H9 (cell line): ENCODE measurements around the gene GALNT4. TPM values are rescaled to one million over a fixed set of nuclear protein-coding genes. Genes with fewer than 3 reads are reported as not detected.

Experiments
- DNase-seq: peaks from one replicate; pipeline ENCODE4 v3.0.0-alpha.2; 2017
- H2AFZ ChIP-seq: one replicate; pipeline ENCODE4 v1.6.1; 2013; ENCODE audit warnings: mild to moderate bottlenecking, low read length, control low read depth, moderate library complexity
- H2AK5ac ChIP-seq: 2 replicates; pipeline ENCODE4 v1.6.1; 2013; ENCODE audit warnings: low read length, control low read depth, mixed read lengths; ENCODE audit not compliant: insufficient read length
- H2BK120ac ChIP-seq: one replicate; pipeline ENCODE4 v1.6.1; 2013; ENCODE audit warnings: low read depth, mild to moderate bottlenecking, low read length, control low read depth, inconsistent platforms; ENCODE audit not compliant: poor library complexity, severe bottlenecking
- H2BK12ac ChIP-seq: 2 replicates; pipeline ENCODE4 v1.6.1; 2013; ENCODE audit warnings: low read length, control low read depth, mixed read lengths, low read depth; ENCODE audit not compliant: insufficient read length
- H2BK15ac ChIP-seq: 2 replicates; pipeline ENCODE4 v1.6.1; 2013; ENCODE audit warnings: low read depth, low read length, control low read depth
- H2BK20ac ChIP-seq: one replicate; pipeline ENCODE4 v1.6.1; 2013; ENCODE audit warnings: low read depth, mild to moderate bottlenecking, low read length, control low read depth, inconsistent platforms; ENCODE audit not compliant: poor library complexity, severe bottlenecking
- H2BK5ac ChIP-seq: 2 replicates; pipeline ENCODE4 v1.6.1; 2013; ENCODE audit warnings: low read length, control low read depth, mixed read lengths; ENCODE audit not compliant: insufficient read length
- H3K14ac ChIP-seq: 2 replicates; pipeline ENCODE4 v1.6.1; 2013; ENCODE audit warnings: low read length, control low read depth; ENCODE audit not compliant: insufficient read depth
- H3K18ac ChIP-seq: 2 replicates; pipeline ENCODE4 v1.6.1; 2013; ENCODE audit warnings: low read depth, mild to moderate bottlenecking, mixed read lengths, low read length, control low read depth; ENCODE audit not compliant: insufficient read length
- H3K23ac ChIP-seq: 2 replicates; pipeline ENCODE4 v1.6.1; 2013; ENCODE audit warnings: low read length, control low read depth, mixed read lengths, low read depth; ENCODE audit not compliant: insufficient read length
- H3K23me2 ChIP-seq: 2 replicates; pipeline ENCODE4 v1.6.1; 2013; ENCODE audit warnings: low read depth, mild to moderate bottlenecking, mixed read lengths, low read length, control low read depth; ENCODE audit not compliant: insufficient read length, poor library complexity, severe bottlenecking
- H3K27ac ChIP-seq: 2 replicates; pipeline ENCODE4 v1.5.1; 2013; ENCODE audit warnings: low read length, control low read depth, mixed read lengths, low read depth; ENCODE audit not compliant: insufficient read length
- H3K27me3 ChIP-seq: 2 replicates; pipeline ENCODE4 v1.6.1; 2013; ENCODE audit warnings: low read length, control low read depth, inconsistent platforms; ENCODE audit not compliant: insufficient read depth
- H3K4ac ChIP-seq: 2 replicates; pipeline ENCODE4 v1.6.1; 2013; ENCODE audit warnings: low read depth, mild to moderate bottlenecking, control low read depth, inconsistent platforms, low read length, moderate library complexity
- H3K4me1 ChIP-seq: 2 replicates; pipeline ENCODE4 v1.6.1; 2013; ENCODE audit warnings: low read length, control low read depth, inconsistent platforms; ENCODE audit not compliant: insufficient read depth
- H3K4me2 ChIP-seq: 2 replicates; pipeline ENCODE4 v1.6.1; 2013; ENCODE audit warnings: low read length, control low read depth, mixed read lengths; ENCODE audit not compliant: insufficient read length, insufficient read depth
- H3K56ac ChIP-seq: 2 replicates; pipeline ENCODE4 v1.6.1; 2013; ENCODE audit warnings: low read depth, mild to moderate bottlenecking, mixed read lengths, low read length, control low read depth; ENCODE audit not compliant: insufficient read length
- H3K79me1 ChIP-seq: 2 replicates; pipeline ENCODE4 v1.6.1; 2013; ENCODE audit warnings: low read depth, mild to moderate bottlenecking, moderate library complexity, low read length, control low read depth, inconsistent platforms; ENCODE audit not compliant: insufficient read depth, poor library complexity, severe bottlenecking
- H3K79me2 ChIP-seq: 2 replicates; pipeline ENCODE4 v1.6.1; 2013; ENCODE audit warnings: low read length, control low read depth, inconsistent platforms; ENCODE audit not compliant: insufficient read depth
- H3K9ac ChIP-seq: 2 replicates; pipeline ENCODE4 v1.6.1; 2013; ENCODE audit warnings: low read length, control low read depth, mixed read lengths; ENCODE audit not compliant: insufficient read length; ENCODE audit errors: extremely low read depth
- H3K9me3 ChIP-seq: one replicate; pipeline ENCODE4 v1.6.1; 2013; ENCODE audit warnings: low read depth, low read length, inconsistent platforms; ENCODE audit not compliant: control insufficient read depth
- H3T11ph ChIP-seq: one replicate; pipeline ENCODE4 v1.6.1; 2013; ENCODE audit warnings: mild to moderate bottlenecking, low read length, control low read depth, inconsistent platforms
- H4K20me1 ChIP-seq: one replicate; pipeline ENCODE4 v1.6.1; 2013; ENCODE audit not compliant: control insufficient read depth, insufficient read length, insufficient read depth
- H4K5ac ChIP-seq: 2 replicates; pipeline ENCODE4 v1.6.1; 2013; ENCODE audit warnings: low read depth, mild to moderate bottlenecking, mixed read lengths, low read length, control low read depth; ENCODE audit not compliant: insufficient read length
- H4K8ac ChIP-seq: replicated peaks from 2 replicates; pipeline ENCODE4 v1.6.1; 2013; ENCODE audit warnings: low read length, control low read depth, mixed read lengths, low read depth; ENCODE audit not compliant: insufficient read length
- H4K91ac ChIP-seq: 2 replicates; pipeline ENCODE4 v1.6.1; 2013; ENCODE audit warnings: low read depth, mild to moderate bottlenecking, moderate library complexity, mixed read lengths, low read length, control low read depth; ENCODE audit not compliant: insufficient read length
- H3K27ac Mint-ChIP-seq, 3 experiments: 2 replicates in 2 of 3; 3 replicates in 1 of 3; pipeline ENCODE4 v1.8.0; 2020 to 2021; ENCODE audit warnings: mixed read lengths in 3 of 3, mild to moderate bottlenecking in 1 of 3, moderate library complexity in 1 of 3
- H3K27me3 Mint-ChIP-seq: 2 replicates; pipeline ENCODE4 v1.8.0; 2021; ENCODE audit warnings: low read depth, mild to moderate bottlenecking, moderate library complexity, mixed read lengths
- H3K36me3 Mint-ChIP-seq, 3 experiments: 2 replicates in 2 of 3; 3 replicates in 1 of 3; pipeline ENCODE4 v1.8.0; 2020 to 2021; ENCODE audit warnings: low read depth in 3 of 3, mixed read lengths in 3 of 3; ENCODE audit not compliant: insufficient read depth in 1 of 3
- H3K4me1 Mint-ChIP-seq, 2 experiments: 2 replicates each; pipeline ENCODE4 v1.8.0; 2020; ENCODE audit warnings: mixed read lengths in 2 of 2
- H3K4me3 Mint-ChIP-seq, 2 experiments: 2 replicates in 1 of 2; 3 replicates in 1 of 2; pipeline ENCODE4 v1.8.0; 2020 to 2021; ENCODE audit warnings: mild to moderate bottlenecking in 2 of 2, mixed read lengths in 2 of 2, moderate library complexity in 1 of 2
- H3K9me3 Mint-ChIP-seq, 2 experiments: 2 replicates in 1 of 2; 3 replicates in 1 of 2; pipeline ENCODE4 v1.8.0; 2020; ENCODE audit warnings: mild to moderate bottlenecking in 2 of 2, mixed read lengths in 2 of 2, moderate library complexity in 1 of 2
- WGBS: extraction: QIAGEN DNeasy Blood & Tissue Kit; methylation state at CpG from one replicate; pipeline ENCODE4 v1.1.7; 2013; ENCODE audit warnings: missing lambda C conversion rate, low lambda C conversion rate, mixed read lengths; ENCODE audit not compliant: insufficient read length; ENCODE audit errors: extremely low coverage; 5-methylcytosine and 5-hydroxymethylcytosine counted together
- total RNA-seq: library from RNA; stranded (reverse); gene quantifications from 2 replicates; pipeline ENCODE4 v1.2.1, GENCODE V29; 2021
- TF ChIP-seq, protein P1 (sequence below): fragments of 200-600 bp; sonication (generic); conservative IDR thresholded peaks from 3 replicates; pipeline ENCODE4 v1.8.0; 2021; ENCODE audit warnings: antibody characterized with exemption, mild to moderate bottlenecking

The GALNT4 gene
- total RNA-seq, 1 experiment from 2014 or later = 3.1 TPM

DNA sequence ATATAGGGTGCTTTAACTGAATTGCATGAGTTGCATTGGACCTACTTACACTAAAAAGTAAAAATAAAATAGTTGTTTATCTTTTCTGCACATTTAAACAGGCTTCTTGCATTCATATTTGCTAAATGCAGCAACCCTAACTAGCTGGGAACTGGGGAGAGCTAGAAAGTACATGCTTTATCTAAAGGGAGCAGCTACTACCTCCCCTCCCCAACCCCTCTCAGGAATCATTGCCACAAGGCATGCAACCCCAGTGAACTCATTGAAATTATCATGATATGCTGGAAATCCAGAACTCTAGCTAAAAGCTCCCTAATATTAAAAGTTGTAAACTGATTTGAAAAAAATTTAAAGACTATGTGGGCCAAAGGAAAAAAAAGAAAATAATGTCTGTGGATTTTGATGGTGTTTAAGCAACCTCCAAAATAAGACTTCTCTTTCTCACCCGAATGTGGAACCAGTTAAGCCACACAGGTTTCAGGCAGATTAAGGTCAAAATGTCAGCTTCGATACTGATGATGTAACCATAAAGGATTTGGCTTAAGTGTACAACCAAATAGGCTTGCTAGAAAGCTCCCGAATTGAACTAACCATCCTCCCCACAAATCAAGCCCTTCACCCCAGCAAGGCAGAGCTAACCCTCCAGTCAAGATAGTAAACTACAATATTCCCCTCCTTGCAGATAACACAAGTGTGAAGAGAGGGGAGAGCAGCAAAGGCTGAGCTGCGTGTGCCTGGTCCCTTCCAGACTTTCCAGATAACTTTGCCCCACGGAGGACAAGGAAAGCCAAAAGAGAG, 15.0 kb upstream of the GALNT4 start:
- H3K4me3 Mint-ChIP-seq = no peak overlapping the region
- H3K27ac Mint-ChIP-seq = no peak overlapping the region; a peak in 1 of 7 replicates
- no peak for DNase-seq
- H2AK5ac ChIP-seq = no peak overlapping the region
- peaks cover 11 to 12% of the 10 kb centered on the region in 2 experiments for H3K4me1 Mint-ChIP-seq
- no peak overlapping the region for H2BK20ac ChIP-seq
- H3K36me3 Mint-ChIP-seq = no peaks in the 10 kb centered on the region
- no peak overlapping the region for H3K4ac ChIP-seq
- no peaks in the 10 kb centered on the region for H3K23me2 ChIP-seq
- TF ChIP-seq, protein P1, sequence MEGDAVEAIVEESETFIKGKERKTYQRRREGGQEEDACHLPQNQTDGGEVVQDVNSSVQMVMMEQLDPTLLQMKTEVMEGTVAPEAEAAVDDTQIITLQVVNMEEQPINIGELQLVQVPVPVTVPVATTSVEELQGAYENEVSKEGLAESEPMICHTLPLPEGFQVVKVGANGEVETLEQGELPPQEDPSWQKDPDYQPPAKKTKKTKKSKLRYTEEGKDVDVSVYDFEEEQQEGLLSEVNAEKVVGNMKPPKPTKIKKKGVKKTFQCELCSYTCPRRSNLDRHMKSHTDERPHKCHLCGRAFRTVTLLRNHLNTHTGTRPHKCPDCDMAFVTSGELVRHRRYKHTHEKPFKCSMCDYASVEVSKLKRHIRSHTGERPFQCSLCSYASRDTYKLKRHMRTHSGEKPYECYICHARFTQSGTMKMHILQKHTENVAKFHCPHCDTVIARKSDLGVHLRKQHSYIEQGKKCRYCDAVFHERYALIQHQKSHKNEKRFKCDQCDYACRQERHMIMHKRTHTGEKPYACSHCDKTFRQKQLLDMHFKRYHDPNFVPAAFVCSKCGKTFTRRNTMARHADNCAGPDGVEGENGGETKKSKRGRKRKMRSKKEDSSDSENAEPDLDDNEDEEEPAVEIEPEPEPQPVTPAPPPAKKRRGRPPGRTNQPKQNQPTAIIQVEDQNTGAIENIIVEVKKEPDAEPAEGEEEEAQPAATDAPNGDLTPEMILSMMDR = no peak
- H3K4me1 ChIP-seq = no peaks in the 10 kb centered on the region
- no peaks in the 10 kb centered on the region for H4K20me1 ChIP-seq
- no CpG with 5 or more reads among the region's 5 CpGs for WGBS
- no peaks in the 10 kb centered on the region for H3K9me3 Mint-ChIP-seq
- H2BK120ac ChIP-seq = no peak overlapping the region
- H3K56ac ChIP-seq = no peak overlapping the region
- H2BK15ac ChIP-seq = no peak overlapping the region
- H3K27ac ChIP-seq = no peak overlapping the region
- H3K27me3 ChIP-seq = no peaks in the 10 kb centered on the region
- H3K79me1 ChIP-seq = no peaks in the 10 kb centered on the region
- no peak overlapping the region for H4K8ac ChIP-seq
- no peak overlapping the region for H2AFZ ChIP-seq
- no peak overlapping the region for H3K4me2 ChIP-seq
- no peak overlapping the region for H3K23ac ChIP-seq
- peaks cover 2% of the 10 kb centered on the region for H3K27me3 Mint-ChIP-seq
- no peak overlapping the region for H4K91ac ChIP-seq
- H3K14ac ChIP-seq = no peak overlapping the region
- no peak overlapping the region for H2BK5ac ChIP-seq
- no peak overlapping the region for H4K5ac ChIP-seq
- H3K79me2 ChIP-seq = no peaks in the 10 kb centered on the region
- H3K9ac ChIP-seq = no peak overlapping the region
- no peak overlapping the region for H2BK12ac ChIP-seq
- H3T11ph ChIP-seq = no peak overlapping the region
- no peaks in the 10 kb centered on the region for H3K9me3 ChIP-seq
- no peak overlapping the region for H3K18ac ChIP-seq
